Type B pancreatic cell (in vitro differentiated cells): ENCODE data around the gene FRMD4A. TPM values are rescaled to one million over a fixed set of nuclear protein-coding genes. Genes with fewer than 3 reads are reported as not detected.

Experiments used
- DNase-seq: peaks from one replicate; pipeline ENCODE4 v3.0.0; 2021; ENCODE audit warnings: mixed read lengths; ENCODE audit not compliant: unreplicated experiment; ENCODE audit errors: extremely low spot score
- H3K27ac Mint-ChIP-seq: 2 replicates; pipeline ENCODE4 v1.8.0; 2021; ENCODE audit warnings: mild to moderate bottlenecking, mixed read lengths
- H3K27me3 Mint-ChIP-seq: 2 replicates; pipeline ENCODE4 v1.8.0; 2021; ENCODE audit warnings: mixed read lengths
- H3K36me3 Mint-ChIP-seq: 2 replicates; pipeline ENCODE4 v1.8.0; 2021; ENCODE audit warnings: mixed read lengths
- H3K4me1 Mint-ChIP-seq: one replicate; pipeline ENCODE4 v1.8.0; 2021; ENCODE audit warnings: mixed read lengths; ENCODE audit not compliant: unreplicated experiment
- H3K4me3 Mint-ChIP-seq: 2 replicates; pipeline ENCODE4 v1.8.0; 2021; ENCODE audit warnings: mild to moderate bottlenecking, mixed read lengths
- H3K9me3 Mint-ChIP-seq: 2 replicates; pipeline ENCODE4 v1.8.0; 2021; ENCODE audit warnings: mixed read lengths
- CTCF ChIP-seq: fragments of 200-600 bp; sonication (generic); conservative IDR thresholded peaks from 2 replicates; pipeline ENCODE4 v1.5.0; 2021; ENCODE audit warnings: antibody characterized with exemption, mild to moderate bottlenecking
- total RNA-seq: library from RNA; stranded (reverse); gene quantifications from 2 replicates; pipeline ENCODE4 v1.2.1, GENCODE V29; 2021; ENCODE audit warnings: low replicate concordance

Gene FRMD4A
- total RNA-seq, 1 donor from 2014 or later = 88.9 TPM

- Mint-ChIP-seq H3K4me1 (peaks cover 22% of the 10 kb centered on the region), H3K27ac (no peak overlapping the region), H3K27me3 (no peaks in the 10 kb centered on the region), H3K9me3 (no peaks in the 10 kb centered on the region), H3K4me3 (no peak overlapping the region), H3K36me3 (peaks cover 11% of the 10 kb centered on the region)
- TF ChIP-seq CTCF = no peak
- DNase-seq = no peak
These were observed 457.5 kb downstream of the FRMD4A start for GRCh38 chr10:13873196-13873595.

DNA sequence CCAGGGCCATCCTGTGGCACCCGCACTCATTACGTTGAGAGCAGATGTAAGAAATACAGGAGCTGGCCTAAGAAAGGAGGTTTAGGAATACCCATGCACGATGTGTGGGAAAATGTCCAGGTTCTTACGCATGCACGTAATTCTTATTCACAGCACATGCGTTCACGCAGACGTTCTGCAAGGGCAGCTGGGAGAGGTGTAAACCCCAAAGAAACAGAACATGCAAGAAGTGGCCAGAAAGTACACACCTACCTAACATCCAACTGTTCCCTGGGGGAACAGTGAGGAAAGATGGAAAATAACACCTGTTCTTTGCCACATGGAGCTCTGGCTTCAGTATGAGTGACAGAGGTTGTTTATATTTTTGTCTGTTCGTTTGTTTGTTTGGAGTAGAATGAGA, 458.3 kb downstream of the FRMD4A start:
- Mint-ChIP-seq H3K27ac (no peak overlapping the region), H3K36me3 (peaks cover 11% of the 10 kb centered on the region), H3K27me3 (no peaks in the 10 kb centered on the region), H3K4me3 (no peak overlapping the region), H3K9me3 (no peaks in the 10 kb centered on the region), H3K4me1 (peaks cover 22% of the 10 kb centered on the region)
- no peak for DNase-seq
- no peak for TF ChIP-seq CTCF

DNA sequence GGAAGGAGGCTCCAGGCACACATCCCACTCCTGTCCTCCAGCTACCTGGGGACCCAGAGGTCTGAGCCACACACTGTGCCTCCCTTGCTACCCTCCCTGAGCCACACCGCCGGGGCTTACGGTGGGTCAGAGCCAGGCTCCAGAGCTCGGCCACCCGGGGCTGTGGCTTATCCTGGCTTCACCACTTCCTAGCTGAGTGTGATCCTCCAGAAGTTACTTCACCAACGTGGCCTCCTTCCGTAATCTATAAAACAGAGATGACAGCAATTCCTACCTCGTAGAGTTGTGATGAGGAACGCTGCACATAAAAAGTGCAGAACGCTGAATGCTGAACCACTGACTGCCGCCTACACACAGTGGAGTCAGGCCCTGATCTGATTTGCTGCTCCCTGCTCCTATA, 458.9 kb downstream of the FRMD4A start:
- Mint-ChIP-seq H3K27ac (no peak overlapping the region), H3K4me3 (no peak overlapping the region), H3K9me3 (no peaks in the 10 kb centered on the region), H3K27me3 (no peaks in the 10 kb centered on the region), H3K36me3 (peaks cover 11% of the 10 kb centered on the region), H3K4me1 (peaks cover 22% of the 10 kb centered on the region)
- no peak for TF ChIP-seq CTCF
- DNase-seq = no peak

- Mint-ChIP-seq H3K27ac (peak overlapping the region; percentile 29), H3K36me3 (peaks cover 16% of the 10 kb centered on the region), H3K4me1 (peaks cover 27% of the 10 kb centered on the region), H3K27me3 (no peaks in the 10 kb centered on the region), H3K4me3 (no peak overlapping the region), H3K9me3 (no peaks in the 10 kb centered on the region)
- no peak for TF ChIP-seq CTCF
- no peak for DNase-seq
These were observed 459.7 kb downstream of the FRMD4A start for GRCh38 chr10:13871011-13871410.

- H3K27me3 Mint-ChIP-seq = no peaks in the 10 kb centered on the region
- TF ChIP-seq CTCF = no peak
- no peak overlapping the region for H3K27ac Mint-ChIP-seq
- no peak overlapping the region for H3K4me3 Mint-ChIP-seq
- peaks cover 28% of the 10 kb centered on the region for H3K4me1 Mint-ChIP-seq
- peaks cover 19% of the 10 kb centered on the region for H3K36me3 Mint-ChIP-seq
- H3K9me3 Mint-ChIP-seq = no peaks in the 10 kb centered on the region
- DNase-seq = no peak
These were observed 461.4 kb downstream of the FRMD4A start for GRCh38 chr10:13869295-13869664.
